Esophagus muscularis mucosa (tissue), 4 donors: ENCODE data around the gene EEPD1. TPM values are rescaled to one million over a fixed set of nuclear protein-coding genes. Genes with fewer than 3 reads are reported as not detected.

ENCODE experiments used
- DNase-seq: peaks from one replicate; pipeline ENCODE4 v3.0.0-alpha.2; 2017; ENCODE audit errors: extremely low spot score
- H3K27ac ChIP-seq, 4 donors: fragments of 200-600 bp; sonication (generic); replicated peaks in 1 of 4; 1 replicate in 3 of 4; 2 replicates in 1 of 4; pipeline ENCODE4 v1.5.1; 2016 to 2019; ENCODE audit warnings: mild to moderate bottlenecking in 1 of 4
- H3K27me3 ChIP-seq, 4 donors: fragments of 200-600 bp; sonication (generic); one replicate each; pipeline versions ENCODE4 v1.5.1 to v1.6.0; 2016 to 2019
- H3K36me3 ChIP-seq, 4 donors: fragments of 200-600 bp; sonication (generic); one replicate each; pipeline ENCODE4 v1.5.1; 2016 to 2019
- H3K4me1 ChIP-seq, 4 donors: fragments of 200-600 bp; sonication (generic); one replicate each; pipeline ENCODE4 v1.5.1; 2016 to 2019
- H3K4me3 ChIP-seq, 4 donors: fragments of 200-600 bp; sonication (generic); 1 replicate in 2 of 4; 2 replicates in 2 of 4; pipeline ENCODE4 v1.5.1; 2016 to 2019; ENCODE audit warnings: mild to moderate bottlenecking in 4 of 4, moderate library complexity in 1 of 4
- H3K9me3 ChIP-seq, 4 donors: fragments of 200-600 bp; sonication (generic); 1 replicate in 3 of 4; 2 replicates in 1 of 4; pipeline ENCODE4 v1.5.1; 2016 to 2019
- EP300 ChIP-seq: sonication (generic); formaldehyde crosslinking; IDR thresholded peaks from one replicate; pipeline ENCODE4 v1.6.1; 2017; ENCODE audit warnings: antibody characterized with exemption
- POLR2A ChIP-seq: fragments of 450-650 bp; IDR thresholded peaks from one replicate; pipeline ENCODE4 v1.6.1; 2017; ENCODE audit warnings: antibody characterized with exemption, moderate library complexity, mild to moderate bottlenecking, low read depth
- POLR2AphosphoS5 ChIP-seq, 2 donors: sonication (generic); formaldehyde crosslinking; IDR thresholded peaks; one replicate each; pipeline ENCODE4 v1.6.1; 2017; ENCODE audit warnings: antibody characterized with exemption in 2 of 2
- WGBS: methylation state at CpG from one replicate; pipeline ENCODE4 v1.1.5; 2018; 5-methylcytosine and 5-hydroxymethylcytosine counted together
- intact Hi-C: fragments of 100-400 bp; cut with DNase I; formaldehyde crosslinking; loops from one replicate; pipeline ENCODE4 v1.15.1; 2023
- total RNA-seq, 4 donors: library from RNA; depleted of rRNA; stranded (reverse); fragments of >200 nt; gene quantifications; one replicate each; pipeline versions ENCODE4 v1.1.0 to v1.2.1, GENCODE V29; 2016
- TF ChIP-seq, protein P1 (sequence below), 3 experiments: fragments of 200-600 bp in 2 of 3; fragments of 450-650 bp in 1 of 3; sonication (generic) in 2 of 3; IDR thresholded peaks; one replicate each; pipeline ENCODE4 v1.5.1; 2017 to 2019; ENCODE audit warnings: antibody characterized with exemption in 3 of 3, mild to moderate bottlenecking in 2 of 3, moderate library complexity in 1 of 3

The EEPD1 gene
- total RNA-seq, 4 donors from 2014 or later: 18.7 to 27.9 (median 26.6) TPM

- 88% methylated on average over 2 of the region's 2 CpGs for WGBS
- intact Hi-C loops: loop anchor here (10.0 kb wide), 1 partner anchor 173 kb away; no protein-coding TSS in a partner anchor
These were observed 5.2 kb downstream of the EEPD1 start for GRCh38 chr7:36158321-36158605.

DNA sequence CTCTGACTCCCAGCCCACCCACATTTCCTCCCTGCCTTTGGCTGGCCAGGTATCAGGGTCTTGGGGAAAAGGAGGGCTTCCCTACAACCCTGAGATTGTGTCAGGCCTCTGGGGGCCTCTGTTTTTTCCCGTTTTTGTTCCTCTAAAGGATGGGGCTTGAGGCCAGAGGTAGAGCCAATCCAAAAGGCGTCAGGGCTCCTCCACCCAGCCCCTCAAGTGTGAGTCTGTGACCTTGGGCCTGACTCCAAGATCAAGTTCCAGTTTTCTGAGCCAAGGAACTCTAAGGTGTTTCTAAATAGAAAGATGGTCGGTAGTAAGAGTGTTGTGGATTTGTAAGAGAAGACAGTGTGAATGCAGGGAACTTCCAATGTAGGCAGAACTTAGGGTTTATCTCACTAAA lies 6.6 kb downstream of the EEPD1 start:
- WGBS: 31% methylated on average over 3 of the region's 3 CpGs
- H3K4me1 ChIP-seq: peaks cover 45 to 98% (median 90%) of the 10 kb centered on the region in 4 donors
- TF ChIP-seq, protein P1, sequence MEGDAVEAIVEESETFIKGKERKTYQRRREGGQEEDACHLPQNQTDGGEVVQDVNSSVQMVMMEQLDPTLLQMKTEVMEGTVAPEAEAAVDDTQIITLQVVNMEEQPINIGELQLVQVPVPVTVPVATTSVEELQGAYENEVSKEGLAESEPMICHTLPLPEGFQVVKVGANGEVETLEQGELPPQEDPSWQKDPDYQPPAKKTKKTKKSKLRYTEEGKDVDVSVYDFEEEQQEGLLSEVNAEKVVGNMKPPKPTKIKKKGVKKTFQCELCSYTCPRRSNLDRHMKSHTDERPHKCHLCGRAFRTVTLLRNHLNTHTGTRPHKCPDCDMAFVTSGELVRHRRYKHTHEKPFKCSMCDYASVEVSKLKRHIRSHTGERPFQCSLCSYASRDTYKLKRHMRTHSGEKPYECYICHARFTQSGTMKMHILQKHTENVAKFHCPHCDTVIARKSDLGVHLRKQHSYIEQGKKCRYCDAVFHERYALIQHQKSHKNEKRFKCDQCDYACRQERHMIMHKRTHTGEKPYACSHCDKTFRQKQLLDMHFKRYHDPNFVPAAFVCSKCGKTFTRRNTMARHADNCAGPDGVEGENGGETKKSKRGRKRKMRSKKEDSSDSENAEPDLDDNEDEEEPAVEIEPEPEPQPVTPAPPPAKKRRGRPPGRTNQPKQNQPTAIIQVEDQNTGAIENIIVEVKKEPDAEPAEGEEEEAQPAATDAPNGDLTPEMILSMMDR (IDR thresholded peaks at IDR 0.05): no peak
- no peak for TF ChIP-seq POLR2A
- TF ChIP-seq EP300: no peak
- TF ChIP-seq POLR2AphosphoS5 (IDR thresholded peaks at IDR 0.05): no peak
- intact Hi-C loops: loop anchor here (10.0 kb wide), 1 partner anchor 175 kb away; no protein-coding TSS in a partner anchor
- no peak for DNase-seq
- no peaks in the 10 kb centered on the region for H3K27me3 ChIP-seq
- H3K27ac ChIP-seq: peak overlapping the region in 3 of 4 donors; percentile 28 to 48 (median 35)
- no peaks in the 10 kb centered on the region for H3K36me3 ChIP-seq
- H3K9me3 ChIP-seq: no peaks in the 10 kb centered on the region
- H3K4me3 ChIP-seq: no peak overlapping the region

More at GRCh38 chr7:36158321-36158605, 5.2 kb downstream of the EEPD1 start:
- H3K4me3 ChIP-seq: no peak overlapping the region
- TF ChIP-seq, protein P1 (IDR thresholded peaks at IDR 0.05): no peak
- no peak for TF ChIP-seq EP300
- no peak for TF ChIP-seq POLR2AphosphoS5 (IDR thresholded peaks at IDR 0.05)
- no peak for TF ChIP-seq POLR2A
- H3K27ac ChIP-seq: peak overlapping the region in 3 of 4 donors; percentile 25 to 48 (median 47)
- H3K36me3 ChIP-seq: no peaks in the 10 kb centered on the region
- H3K9me3 ChIP-seq: no peaks in the 10 kb centered on the region
- DNase-seq: no peak
- H3K27me3 ChIP-seq: no peaks in the 10 kb centered on the region
- H3K4me1 ChIP-seq: peaks cover 54 to 95% (median 94%) of the 10 kb centered on the region in 4 donors

DNA sequence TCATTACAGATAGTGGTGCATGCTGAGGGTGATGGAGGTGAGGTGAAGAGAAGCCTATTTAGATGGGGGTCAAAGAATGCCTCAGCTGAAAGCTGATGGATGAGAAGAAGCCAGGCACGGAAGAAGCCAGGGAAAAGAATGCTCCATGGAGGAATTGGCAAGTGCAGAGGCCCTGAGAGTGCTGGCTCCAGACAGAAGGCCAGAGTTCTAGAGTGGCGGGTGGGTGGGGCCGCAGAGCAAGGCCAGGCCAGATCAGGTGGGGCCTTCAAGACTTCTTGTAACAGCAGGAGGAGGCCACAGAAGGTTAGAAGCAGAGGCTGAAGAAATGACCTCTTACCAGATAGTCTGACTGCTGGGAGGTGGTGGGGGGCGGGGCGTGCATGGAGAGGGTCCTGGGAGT lies 7.3 kb downstream of the EEPD1 start:
- Histone ChIP-seq H3K4me1 (peaks cover 42 to 98% (median 90%) of the 10 kb centered on the region in 4 donors), H3K36me3 (no peaks in the 10 kb centered on the region), H3K4me3 (no peak overlapping the region), H3K27ac (peak overlapping the region in 2 of 4 donors; percentile 14 to 28), H3K9me3 (no peaks in the 10 kb centered on the region), H3K27me3 (no peaks in the 10 kb centered on the region)
- no peak for DNase-seq
- 63% methylated on average over 5 of the region's 5 CpGs for WGBS
- intact Hi-C loops: no loop called here
- TF ChIP-seq POLR2AphosphoS5 (IDR thresholded peaks at IDR 0.05): no peak
- TF ChIP-seq EP300: no peak
- no peak for TF ChIP-seq POLR2A
- TF ChIP-seq, protein P1 (IDR thresholded peaks at IDR 0.05): no peak

DNA sequence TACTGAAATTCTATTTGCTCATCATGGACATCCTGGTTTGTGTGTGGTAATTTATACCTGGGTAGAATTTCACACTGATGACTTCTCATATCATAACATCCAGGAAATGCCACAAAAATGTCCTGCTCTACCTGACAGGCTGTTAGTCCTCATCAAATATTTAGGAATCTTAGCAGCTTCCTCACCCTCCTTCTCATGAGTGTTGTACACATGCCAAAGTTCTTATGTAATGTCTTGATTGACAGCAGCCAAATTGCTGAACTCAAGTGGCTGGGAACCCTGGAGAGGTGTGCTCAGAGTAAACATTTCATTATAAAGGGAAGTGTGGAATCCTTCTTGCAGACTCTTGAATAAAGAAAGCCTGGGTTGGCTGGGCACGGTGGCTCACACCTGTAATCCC lies 8.9 kb downstream of the EEPD1 start:
- Histone ChIP-seq H3K27ac (no peak overlapping the region), H3K4me1 (peaks cover 26 to 88% (median 75%) of the 10 kb centered on the region in 4 donors), H3K27me3 (no peaks in the 10 kb centered on the region), H3K9me3 (no peaks in the 10 kb centered on the region), H3K4me3 (no peak overlapping the region), H3K36me3 (no peaks in the 10 kb centered on the region)
- intact Hi-C loops: no loop called here
- WGBS: 100% methylated on average over 1 of the region's 1 CpG
- no peak for TF ChIP-seq POLR2AphosphoS5 (IDR thresholded peaks at IDR 0.05)
- no peak for TF ChIP-seq EP300
- no peak for DNase-seq

DNA sequence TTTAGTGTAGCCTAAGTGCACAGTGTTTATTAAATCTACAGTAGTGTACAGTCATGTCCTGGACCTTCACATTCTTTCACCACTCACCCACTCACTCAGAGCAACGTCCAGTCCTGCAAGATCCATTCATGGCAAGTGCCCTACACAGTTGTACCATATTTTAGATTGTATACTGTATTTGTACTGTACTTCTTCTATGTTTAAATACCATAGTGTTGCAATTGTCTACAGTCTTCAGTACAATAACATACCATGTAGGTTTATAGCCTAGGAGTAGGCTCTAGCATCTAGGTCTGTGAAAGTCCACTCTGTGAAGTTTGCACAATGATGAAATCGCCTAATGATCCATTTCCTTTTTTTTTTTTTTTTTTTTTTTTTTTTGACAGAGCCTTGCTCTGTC lies 12.0 kb downstream of the EEPD1 start:
- TF ChIP-seq POLR2A: no peak
- TF ChIP-seq, protein P1 (IDR thresholded peaks at IDR 0.05): no peak
- no peak for TF ChIP-seq POLR2AphosphoS5 (IDR thresholded peaks at IDR 0.05)
- no peak for TF ChIP-seq EP300
- intact Hi-C loops: no loop called here
- 51% methylated on average over 2 of the region's 2 CpGs for WGBS

More for the DNA sequence above, 12.0 kb downstream of the EEPD1 start:
- Histone ChIP-seq H3K4me1 (peaks cover 11 to 57% (median 48%) of the 10 kb centered on the region in 4 donors), H3K4me3 (no peak overlapping the region), H3K36me3 (no peaks in the 10 kb centered on the region), H3K27ac (no peak overlapping the region), H3K27me3 (no peaks in the 10 kb centered on the region), H3K9me3 (no peaks in the 10 kb centered on the region)
- no peak for DNase-seq
